Karpas-422 (cell line): ENCODE results near the gene TMEM255A. TPM values are rescaled to one million over a fixed set of nuclear protein-coding genes. Genes with fewer than 3 reads are reported as not detected.

ENCODE experiments used
- DNase-seq: peaks from one replicate; pipeline ENCODE4 v3.0.0-alpha.2; 2015
- H2AFZ ChIP-seq: fragments of 200-600 bp; sonication (generic); 2 replicates; pipeline ENCODE4 v1.6.1; 2014; ENCODE audit warnings: antibody characterized with exemption, low read length, mixed read lengths
- H3K27ac ChIP-seq: fragments of 200-600 bp; sonication (generic); 2 replicates; pipeline ENCODE4 v1.5.1; 2014; ENCODE audit warnings: mild to moderate bottlenecking, low read length, moderate library complexity
- H3K27me3 ChIP-seq: fragments of 200-600 bp; sonication (generic); 2 replicates; pipeline ENCODE4 v1.6.1; 2014; ENCODE audit warnings: low read length, mixed read lengths
- H3K36me3 ChIP-seq: fragments of 200-600 bp; sonication (generic); 2 replicates; pipeline ENCODE4 v1.6.1; 2014; ENCODE audit warnings: low read length, mixed read lengths; ENCODE audit not compliant: insufficient read depth
- H3K4me1 ChIP-seq: fragments of 200-600 bp; sonication (generic); 2 replicates; pipeline ENCODE4 v1.6.1; 2014; ENCODE audit warnings: mild to moderate bottlenecking, low read length, mixed read lengths
- H3K4me2 ChIP-seq: fragments of 200-600 bp; sonication (generic); 2 replicates; pipeline ENCODE4 v1.6.1; 2014; ENCODE audit warnings: low read length, low read depth, mild to moderate bottlenecking; ENCODE audit not compliant: poor library complexity, severe bottlenecking
- H3K4me3 ChIP-seq: fragments of 200-600 bp; sonication (generic); 2 replicates; pipeline ENCODE4 v1.5.1; 2014; ENCODE audit warnings: mild to moderate bottlenecking, antibody characterized with exemption, low read length, mixed read lengths
- H3K79me2 ChIP-seq: fragments of 200-600 bp; sonication (generic); 2 replicates; pipeline ENCODE4 v1.6.1; 2014; ENCODE audit warnings: mild to moderate bottlenecking, low read length, mixed read lengths
- H3K9ac ChIP-seq: fragments of 200-600 bp; sonication (generic); 2 replicates; pipeline ENCODE4 v1.6.0; 2014; ENCODE audit warnings: low read length
- H3K9me2 ChIP-seq: fragments of 200-600 bp; sonication (generic), shearing (Covaris generic); replicated peaks from 2 replicates; pipeline ENCODE4 v1.6.0; 2014; ENCODE audit warnings: mild to moderate bottlenecking, low read length, moderate library complexity; ENCODE audit not compliant: insufficient read depth
- H3K9me3 ChIP-seq: fragments of 300-700, 200-600 bp; sonication (generic); 2 replicates; pipeline ENCODE4 v1.6.1; 2014; ENCODE audit warnings: low read length, mixed read lengths
- H4K20me1 ChIP-seq: fragments of 200-600 bp; sonication (generic); 2 replicates; pipeline ENCODE4 v1.6.1; 2014; ENCODE audit warnings: mild to moderate bottlenecking, antibody characterized with exemption, low read length, low read depth; ENCODE audit not compliant: insufficient read depth
- total RNA-seq: library from RNA; depleted of rRNA; stranded (reverse); fragments of >200 nt; shearing (Covaris generic); gene quantifications from 2 replicates; pipeline ENCODE4 v1.2.3, GENCODE V29; 2014; ENCODE audit warnings: low replicate concordance

TMEM255A gene
- total RNA-seq, 1 experiment from 2014 or later = 0.63 TPM

- no peak for DNase-seq
- Histone ChIP-seq H2AFZ (no peak overlapping the region), H4K20me1 (no peaks in the 10 kb centered on the region), H3K4me2 (no peak overlapping the region), H3K27me3 (no peaks in the 10 kb centered on the region), H3K4me1 (peaks cover 11% of the 10 kb centered on the region), H3K9me3 (no peaks in the 10 kb centered on the region), H3K27ac (no peak overlapping the region), H3K4me3 (no peak overlapping the region), H3K79me2 (no peaks in the 10 kb centered on the region), H3K9ac (no peak overlapping the region), H3K9me2 (no peaks in the 10 kb centered on the region), H3K36me3 (no peaks in the 10 kb centered on the region)
These were observed 9.3 kb downstream of the TMEM255A start for GRCh38 chrX:120301960-120302359.

GRCh38 chrX:120301497-120301896 is 9.8 kb downstream of the TMEM255A start:
- Histone ChIP-seq H3K4me1 (peaks cover 11% of the 10 kb centered on the region), H2AFZ (no peak overlapping the region), H3K4me3 (no peak overlapping the region), H3K36me3 (no peaks in the 10 kb centered on the region), H3K27me3 (no peaks in the 10 kb centered on the region), H4K20me1 (no peaks in the 10 kb centered on the region), H3K27ac (no peak overlapping the region), H3K79me2 (no peaks in the 10 kb centered on the region), H3K9me2 (no peaks in the 10 kb centered on the region), H3K9ac (no peak overlapping the region), H3K4me2 (no peak overlapping the region), H3K9me3 (no peaks in the 10 kb centered on the region)
- DNase-seq = no peak

- H3K4me1 ChIP-seq = peaks cover 11% of the 10 kb centered on the region
- H3K9me2 ChIP-seq = no peaks in the 10 kb centered on the region
- H2AFZ ChIP-seq = no peak overlapping the region
- H3K27me3 ChIP-seq = no peaks in the 10 kb centered on the region
- H3K4me2 ChIP-seq = no peak overlapping the region
- no peaks in the 10 kb centered on the region for H3K9me3 ChIP-seq
- H3K36me3 ChIP-seq = no peaks in the 10 kb centered on the region
- no peak overlapping the region for H3K9ac ChIP-seq
- H3K4me3 ChIP-seq = no peak overlapping the region
- H3K79me2 ChIP-seq = no peaks in the 10 kb centered on the region
- no peak overlapping the region for H3K27ac ChIP-seq
- no peak for DNase-seq
- no peaks in the 10 kb centered on the region for H4K20me1 ChIP-seq
These were observed 11.3 kb downstream of the TMEM255A start for GRCh38 chrX:120299928-120300327.

- Histone ChIP-seq H3K4me3 (no peak overlapping the region), H3K36me3 (no peaks in the 10 kb centered on the region), H3K27me3 (no peaks in the 10 kb centered on the region), H3K27ac (no peak overlapping the region), H3K9me3 (no peaks in the 10 kb centered on the region), H4K20me1 (no peaks in the 10 kb centered on the region), H2AFZ (no peak overlapping the region), H3K9me2 (no peaks in the 10 kb centered on the region), H3K4me2 (no peak overlapping the region), H3K9ac (no peak overlapping the region), H3K4me1 (peaks cover 7% of the 10 kb centered on the region; the same call in 1 of the 2 replicates), H3K79me2 (no peaks in the 10 kb centered on the region)
- DNase-seq = no peak
These were observed 13.3 kb downstream of the TMEM255A start for GRCh38 chrX:120297923-120298322.

- no peaks in the 10 kb centered on the region for H4K20me1 ChIP-seq
- H3K9me3 ChIP-seq = no peaks in the 10 kb centered on the region
- no peak for DNase-seq
- no peaks in the 10 kb centered on the region for H3K79me2 ChIP-seq
- H3K4me2 ChIP-seq = no peak overlapping the region
- H3K4me1 ChIP-seq = no peaks in the 10 kb centered on the region
- H2AFZ ChIP-seq = no peak overlapping the region
- H3K4me3 ChIP-seq = no peak overlapping the region
- H3K36me3 ChIP-seq = no peaks in the 10 kb centered on the region
- no peaks in the 10 kb centered on the region for H3K9me2 ChIP-seq
- H3K9ac ChIP-seq = no peak overlapping the region
- no peak overlapping the region for H3K27ac ChIP-seq
- no peaks in the 10 kb centered on the region for H3K27me3 ChIP-seq
These were observed 16.6 kb downstream of the TMEM255A start for GRCh38 chrX:120294651-120295050.

- Histone ChIP-seq H3K4me3 (no peak overlapping the region), H3K36me3 (no peaks in the 10 kb centered on the region), H3K9me3 (no peaks in the 10 kb centered on the region), H3K4me2 (no peak overlapping the region), H3K27ac (no peak overlapping the region), H3K9me2 (0 out of 2 replicates have a peak, but pooled peaks cover 5% of the 10 kb centered on the region), H4K20me1 (no peaks in the 10 kb centered on the region), H3K27me3 (no peaks in the 10 kb centered on the region), H3K79me2 (no peaks in the 10 kb centered on the region), H2AFZ (no peak overlapping the region), H3K4me1 (no peaks in the 10 kb centered on the region), H3K9ac (no peak overlapping the region)
- DNase-seq = no peak
These were observed 18.2 kb downstream of the TMEM255A start for GRCh38 chrX:120293015-120293414.

- no peaks in the 10 kb centered on the region for H3K9me3 ChIP-seq
- H3K4me3 ChIP-seq = no peak overlapping the region
- no peaks in the 10 kb centered on the region for H4K20me1 ChIP-seq
- H3K4me2 ChIP-seq = no peak overlapping the region
- H2AFZ ChIP-seq = no peak overlapping the region
- H3K4me1 ChIP-seq = no peaks in the 10 kb centered on the region
- H3K27me3 ChIP-seq = no peaks in the 10 kb centered on the region
- H3K79me2 ChIP-seq = no peaks in the 10 kb centered on the region
- DNase-seq = no peak
- H3K9me2 ChIP-seq = 0 out of 2 replicates have a peak, but pooled peaks cover 5% of the 10 kb centered on the region
- no peaks in the 10 kb centered on the region for H3K36me3 ChIP-seq
- no peak overlapping the region for H3K27ac ChIP-seq
- H3K9ac ChIP-seq = no peak overlapping the region
These were observed 20.1 kb downstream of the TMEM255A start for GRCh38 chrX:120291211-120291610.

GRCh38 chrX:120290107-120290506 is 21.2 kb downstream of the TMEM255A start:
- no peak overlapping the region for H3K27ac ChIP-seq
- no peaks in the 10 kb centered on the region for H4K20me1 ChIP-seq
- 0 out of 2 replicates have a peak, but pooled peaks cover 5% of the 10 kb centered on the region for H3K9me2 ChIP-seq
- no peak overlapping the region for H2AFZ ChIP-seq
- H3K4me3 ChIP-seq = no peak overlapping the region
- no peaks in the 10 kb centered on the region for H3K9me3 ChIP-seq
- no peaks in the 10 kb centered on the region for H3K36me3 ChIP-seq
- no peaks in the 10 kb centered on the region for H3K27me3 ChIP-seq
- no peaks in the 10 kb centered on the region for H3K79me2 ChIP-seq
- no peak overlapping the region for H3K4me2 ChIP-seq
- H3K4me1 ChIP-seq = no peaks in the 10 kb centered on the region
- no peak overlapping the region for H3K9ac ChIP-seq
- DNase-seq = peak; percentile 45
